A549 (cell line): ENCODE measurements around the gene SRRM4.

Source experiments
- POLR2A ChIP-seq: IDR thresholded peaks from 2 replicates; pipeline ENCODE4 v1.6.1; 2012; ENCODE audit warnings: mild to moderate bottlenecking, low read length
- REST ChIP-seq: fragments of 200-600 bp; sonication (generic); IDR thresholded peaks from 2 replicates; pipeline ENCODE4 v1.6.1; 2016; ENCODE audit warnings: antibody characterized with exemption, mild to moderate bottlenecking, moderate library complexity

GRCh38 chr12:119176267-119177055, 195.1 kb downstream of the SRRM4 start:
- no peak for TF ChIP-seq REST
- TF ChIP-seq POLR2A, result no peak
